AG09319 (cell line): ENCODE data around the gene USP44.

Experiments
- DNase-seq: peaks from one replicate; pipeline ENCODE4 v3.0.0-alpha.2; 2010; ENCODE audit warnings: low read depth; ENCODE audit errors: extremely low read depth
- CTCF ChIP-seq: IDR thresholded peaks from 2 replicates; pipeline ENCODE4 v1.5.1; 2011; ENCODE audit warnings: low read depth, mild to moderate bottlenecking, inconsistent platforms, low read length, moderate library complexity

Gene USP44

DNA sequence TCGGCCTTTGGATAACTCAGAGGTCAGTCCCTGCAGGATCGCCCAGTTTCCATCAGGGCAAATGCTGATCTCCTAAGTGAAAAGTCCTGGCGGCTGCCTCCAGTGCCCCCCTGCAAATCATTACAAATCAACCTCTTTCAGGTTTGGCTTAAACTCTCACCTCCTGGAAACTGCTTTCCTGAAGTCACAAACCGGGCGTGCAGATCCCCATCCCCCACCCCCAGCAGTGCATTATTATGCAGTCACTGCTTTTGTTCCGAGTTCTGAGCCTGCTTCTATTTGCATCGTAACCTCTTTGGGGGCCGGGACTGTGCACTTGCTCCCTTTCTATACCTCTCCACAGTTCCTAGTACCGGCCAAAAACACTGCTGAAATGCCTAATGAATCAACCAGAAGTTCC lies at the start of gene USP44:
USP44 (minus strand) TSS at position 172 of the 400 bp plus-strand sequence. CDS start 17,220 bp downstream, outside the sequence.
- TF ChIP-seq CTCF, result no peak
- no peak for DNase-seq

DNA sequence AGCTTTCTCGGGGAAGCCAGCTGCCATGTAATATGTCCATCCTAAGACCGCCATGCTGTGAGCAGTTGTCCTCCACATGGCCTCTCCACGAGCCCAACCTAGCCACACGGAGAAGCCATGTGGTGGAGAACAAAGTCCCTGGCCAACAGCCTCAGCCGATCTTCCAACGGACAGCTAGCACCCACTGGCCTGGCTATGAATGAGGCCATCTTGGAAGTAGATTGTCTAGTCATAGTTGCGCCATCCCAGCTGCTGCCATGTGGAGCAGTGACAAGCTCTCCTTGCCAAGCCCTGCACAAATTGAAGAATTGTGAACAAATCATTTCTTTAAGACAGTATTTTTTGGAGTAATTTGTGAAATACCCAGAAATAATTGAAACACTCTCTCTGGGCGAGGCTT lies 49.3 kb upstream of the USP44 start:
- TF ChIP-seq CTCF, result no peak
- no peak for DNase-seq

DNA sequence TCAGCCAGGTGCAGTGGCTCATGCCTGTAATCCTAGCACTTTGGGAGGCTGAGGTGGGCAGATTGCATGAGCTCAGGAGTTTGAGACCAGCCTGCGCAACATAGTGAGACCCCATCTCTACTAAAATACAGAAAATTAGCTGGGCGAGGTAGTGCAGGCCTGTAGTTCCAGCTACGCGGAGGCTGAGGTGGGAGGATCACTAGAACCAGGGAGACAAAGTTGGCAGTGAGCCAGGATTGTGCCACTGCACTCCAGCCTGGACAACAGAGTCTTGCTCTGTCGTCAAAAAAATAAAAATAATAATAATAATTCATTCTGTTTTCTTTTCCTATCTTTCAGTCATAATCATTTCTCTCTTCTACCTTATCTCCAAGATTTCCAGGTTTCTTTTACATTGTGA lies 48.6 kb upstream of the USP44 start:
- no peak for TF ChIP-seq CTCF
- no peak for DNase-seq

- TF ChIP-seq CTCF, result no peak
Observed at GRCh38 chr12:95594136-95594535, 42.9 kb upstream of the USP44 start.

DNA sequence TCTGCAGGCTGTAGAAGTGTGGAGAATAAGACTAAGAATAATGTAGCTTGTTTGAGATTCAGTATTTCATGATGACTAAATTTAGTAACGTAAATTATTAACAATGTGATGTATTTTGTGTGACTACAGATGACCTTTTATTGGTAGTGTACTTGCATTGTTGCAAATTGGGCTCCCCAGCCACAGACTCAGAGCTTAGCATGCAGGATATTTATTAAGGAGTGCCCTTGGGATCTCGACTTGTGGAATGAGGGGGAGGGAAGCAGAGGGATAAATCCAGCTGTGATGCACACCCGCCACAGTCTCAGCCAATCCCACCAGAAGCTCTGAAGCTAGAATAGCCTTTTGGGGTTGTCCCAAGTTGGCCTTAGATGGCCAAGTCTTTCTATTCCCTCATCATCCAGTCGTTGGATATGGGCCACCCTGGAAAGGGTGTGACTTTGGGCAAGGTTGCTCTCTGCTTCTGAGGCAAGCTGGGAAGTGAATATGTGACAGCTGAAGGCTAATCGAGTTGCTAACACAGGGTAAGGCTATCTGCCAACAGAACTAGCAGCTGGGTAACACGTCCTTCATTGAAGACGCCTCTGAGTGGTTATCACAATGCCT lies 42.1 kb upstream of the USP44 start:
- DNase-seq, result no peak
- TF ChIP-seq CTCF, result no peak

More at GRCh38 chr12:95594136-95594535, 42.9 kb upstream of the USP44 start:
- no peak for DNase-seq

DNA sequence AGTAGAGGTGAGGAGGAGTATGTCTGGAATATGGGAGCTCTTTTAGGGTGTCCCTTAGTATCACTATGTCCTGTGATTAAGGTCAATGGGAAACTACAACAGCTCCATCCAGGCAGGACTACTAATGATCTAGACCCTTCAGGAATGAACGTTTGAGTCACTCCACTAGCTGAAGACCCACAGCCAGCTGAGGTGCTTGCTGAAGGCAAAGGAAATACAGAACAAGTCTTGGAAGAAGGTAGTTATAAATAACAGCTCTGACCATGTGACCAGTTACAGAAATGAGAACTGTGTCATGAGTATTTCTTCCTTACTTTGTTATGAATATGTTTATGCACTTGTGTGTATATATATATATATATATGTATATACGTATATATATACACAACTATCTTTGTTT lies 40.5 kb upstream of the USP44 start:
- TF ChIP-seq CTCF, result no peak
- no peak for DNase-seq

- TF ChIP-seq CTCF, result no peak
- no peak for DNase-seq
Observed at GRCh38 chr12:95590775-95591174, 39.5 kb upstream of the USP44 start.
